Endothelial cell of umbilical vein (primary cell): ENCODE results near the gene TCP11L2. TPM values are rescaled to one million over a fixed set of nuclear protein-coding genes. Genes with fewer than 3 reads are reported as not detected.

Experiments
- BruUV-seq: library from RNA; stranded (reverse); fragments of 400-500 nt; replicated peaks from 2 replicates; lab custom pipeline; 2021; lab: Mats Ljungman, UMichigan
- CTCF ChIA-PET: fragments of 300-600, 350-600 bp; sonication (Branson Sonifier 250); formaldehyde crosslinking; loops from one replicate; lab custom pipeline; 2021; ENCODE audit warnings: antibody characterized with exemption, inconsistent platforms; lab: Charles Lee
- POLR2A ChIA-PET: fragments of 300-600, 350-600 bp; sonication (Branson Sonifier 250); formaldehyde crosslinking; loops from one replicate; lab custom pipeline; 2021; ENCODE audit warnings: antibody characterized with exemption, inconsistent platforms; lab: Charles Lee
- DNase-seq: peaks from one replicate; pipeline ENCODE4 v3.0.0-alpha.2; 2011; ENCODE audit warnings: low read depth, low spot score
- FAIRE-seq: peaks from 2 replicates; lab custom pipeline; 2011; peaks lifted over from hg19 to GRCh38; lab: Jason Lieb, UNC
- H2AFZ ChIP-seq: 2 replicates; pipeline ENCODE4 v1.6.0; 2012; ENCODE audit warnings: low read depth, low read length, control low read depth, inconsistent platforms
- H3K27ac ChIP-seq: 2 replicates; pipeline ENCODE4 v1.5.1; 2011; ENCODE audit warnings: low read depth, mild to moderate bottlenecking, control low read depth, low read length, moderate library complexity; ENCODE audit not compliant: insufficient read depth
- H3K27me3 ChIP-seq, 2 experiments: 2 replicates each; pipeline versions ENCODE4 v1.6.0 to v1.6.1; 2011; ENCODE audit warnings: low read length in 2 of 2, mixed read lengths in 1 of 2; ENCODE audit not compliant: control insufficient read depth in 2 of 2, insufficient read depth in 2 of 2
- H3K36me3 ChIP-seq, 2 experiments: 2 replicates in 1 of 2; 3 replicates in 1 of 2; pipeline ENCODE4 v1.5.1; 2011; ENCODE audit warnings: low read length in 2 of 2, mild to moderate bottlenecking in 1 of 2, moderate library complexity in 1 of 2; ENCODE audit not compliant: control insufficient read depth in 2 of 2, insufficient read depth in 2 of 2; ENCODE audit errors: extremely low read depth in 1 of 2
- H3K4me1 ChIP-seq: 3 replicates; pipeline ENCODE4 v1.5.1; 2011; ENCODE audit warnings: mild to moderate bottlenecking, low read length; ENCODE audit not compliant: control insufficient read depth, insufficient read depth; ENCODE audit errors: extremely low read depth
- H3K4me2 ChIP-seq: 2 replicates; pipeline ENCODE4 v1.6.1; 2011; ENCODE audit warnings: low read length, control low read depth, mixed read lengths; ENCODE audit not compliant: insufficient read depth
- H3K4me3 ChIP-seq, 3 experiments: fragments of 200-600 bp in 1 of 3; sonication (generic), shearing (Covaris generic) in 1 of 3; replicated peaks in 1 of 3; 2 replicates each; pipeline ENCODE4 v1.5.1; 2011 to 2016; ENCODE audit warnings: control low read depth in 3 of 3, low read length in 3 of 3, mild to moderate bottlenecking in 2 of 3, inconsistent platforms in 1 of 3, low read depth in 1 of 3, moderate library complexity in 1 of 3; ENCODE audit not compliant: insufficient read depth in 1 of 3
- H3K79me2 ChIP-seq: 2 replicates; pipeline ENCODE4 v1.6.0; 2012; ENCODE audit warnings: low read length, inconsistent platforms; ENCODE audit not compliant: control insufficient read depth, insufficient read depth
- H3K9ac ChIP-seq: replicated peaks from 2 replicates; pipeline ENCODE3; 2011; ENCODE audit warnings: low read length, control low read depth; ENCODE audit not compliant: insufficient read depth; ENCODE audit errors: extremely low read depth
- H3K9me1 ChIP-seq: replicated peaks from 3 replicates; pipeline ENCODE4 v1.6.0; 2011; ENCODE audit warnings: mild to moderate bottlenecking, low read length; ENCODE audit not compliant: control insufficient read depth, insufficient read depth; ENCODE audit errors: extremely low read depth
- H3K9me3 ChIP-seq: replicated peaks from 2 replicates; pipeline ENCODE4 v1.5.1; 2012; ENCODE audit warnings: low read length, inconsistent platforms; ENCODE audit not compliant: control insufficient read depth, insufficient read depth
- H4K20me1 ChIP-seq: replicated peaks from 2 replicates; pipeline ENCODE3; 2011; ENCODE audit warnings: mild to moderate bottlenecking, low read length; ENCODE audit not compliant: control insufficient read depth, insufficient read depth; ENCODE audit errors: extremely low read depth
- EZH2 ChIP-seq: IDR thresholded peaks from 2 replicates; pipeline ENCODE4 v1.6.1; 2012; ENCODE audit warnings: borderline replicate concordance, low read depth, mild to moderate bottlenecking, moderate library complexity, low read length, inconsistent platforms; ENCODE audit not compliant: severe bottlenecking
- FOS ChIP-seq: IDR thresholded peaks from 2 replicates; pipeline ENCODE4 v1.6.1; 2011; ENCODE audit warnings: mild to moderate bottlenecking, low read length, moderate library complexity, borderline replicate concordance; ENCODE audit not compliant: insufficient read depth
- GATA2 ChIP-seq: IDR thresholded peaks from 2 replicates; pipeline ENCODE4 v1.7.0; 2011; ENCODE audit warnings: low read depth, mild to moderate bottlenecking, moderate library complexity, mixed read lengths, low read length; ENCODE audit not compliant: insufficient read length, insufficient read depth
- JUN ChIP-seq: IDR thresholded peaks from 2 replicates; pipeline ENCODE4 v1.6.1; 2011; ENCODE audit warnings: borderline replicate concordance, low read depth; ENCODE audit not compliant: insufficient read length, insufficient read depth
- MYC ChIP-seq: IDR thresholded peaks from one replicate; pipeline ENCODE4 v1.6.1; 2011; ENCODE audit warnings: mild to moderate bottlenecking, low read depth, low read length
- POLR2A ChIP-seq: IDR thresholded peaks from 2 replicates; pipeline ENCODE4 v1.6.1; 2012; ENCODE audit warnings: low read depth, mild to moderate bottlenecking, control low read depth, low read length
- POLR2AphosphoS5 ChIP-seq: IDR thresholded peaks from 2 replicates; pipeline ENCODE4 v1.6.1; 2012; ENCODE audit warnings: low read depth, mild to moderate bottlenecking, control low read depth, low read length, moderate library complexity; ENCODE audit not compliant: insufficient read depth
- dilution Hi-C: fragments of 300-500 bp; cut with MboI; formaldehyde crosslinking; loops from one replicate; pipeline ENCODE4 v1.15.0; 2019; ENCODE audit warnings: low sequenced_read_pairs; ENCODE audit not compliant: extremely low pct_ligation_motif_present
- intact Hi-C: fragments of 100-400 bp; cut with micrococcal nuclease; formaldehyde crosslinking; loops from one replicate; pipeline ENCODE4 v1.10.0; 2022
- polyA plus RNA-seq, 4 experiments: library from polyadenylated mRNA; depleted of rRNA in 3 of 4; stranded (reverse) in 3 of 4; unstranded in 1 of 4; fragments of >200 nt; gene quantifications; 2 replicates each; pipeline versions ENCODE4 v1.2.1 to v1.2.3, GENCODE V29; 2011 to 2012; ENCODE audit warnings: missing spikeins in 1 of 4
- total RNA-seq: library from RNA; stranded (reverse); gene quantifications from 2 replicates; pipeline ENCODE4 v1.2.3, GENCODE V29; 2021
- TF ChIP-seq, protein P1 (sequence below): IDR thresholded peaks from 2 replicates; pipeline ENCODE4 v1.6.1; 2011; ENCODE audit not compliant: insufficient read depth, insufficient read length
- TF ChIP-seq, protein P2 (sequence below), 2 donors: IDR thresholded peaks; 1 replicate in 1 of 2; 2 replicates in 1 of 2; pipeline ENCODE4 v1.5.1; 2011; ENCODE audit warnings: low read length in 2 of 2, mild to moderate bottlenecking in 2 of 2, moderate library complexity in 2 of 2, control low read depth in 1 of 2, inconsistent platforms in 1 of 2, low read depth in 1 of 2; ENCODE audit not compliant: insufficient read depth in 1 of 2; ENCODE audit errors: extremely low read depth in 1 of 2

The TCP11L2 gene
- total and polyA plus RNA-seq, 2 donors (not counting 3 experiments of a cell fraction or from before 2014, with no cell fraction given) = 6.0 to 18.7 TPM

DNA sequence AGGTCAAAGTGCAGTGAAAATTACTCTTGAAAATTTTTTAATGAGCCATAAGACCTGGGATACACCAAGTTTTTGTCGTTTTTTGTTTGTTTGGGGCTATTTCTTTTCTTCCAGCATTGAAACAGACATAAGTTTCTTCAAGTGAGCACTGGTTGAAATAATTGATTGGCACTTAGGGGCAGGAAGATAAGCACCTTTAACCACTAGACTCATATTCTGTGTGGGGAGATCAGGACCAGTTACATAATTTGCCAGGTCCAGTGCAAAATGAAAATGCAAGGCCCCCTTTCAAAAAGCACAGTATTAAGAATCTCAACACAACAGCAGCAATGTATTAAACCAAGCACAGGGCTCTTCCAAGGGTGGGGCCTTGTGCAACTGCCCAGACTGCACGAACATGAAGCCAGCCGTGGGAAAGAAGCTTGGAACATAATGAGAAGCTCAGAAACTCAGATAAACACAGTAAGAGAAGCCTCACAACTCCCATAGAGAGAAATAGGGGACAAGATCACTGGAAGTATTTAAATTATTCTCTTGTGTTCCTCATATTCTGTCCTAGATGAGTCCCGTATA is 3.2 kb upstream of the TCP11L2 start:
- dilution Hi-C loops (no loop called here), intact Hi-C loops (no loop called here)
- H3K27me3 ChIP-seq = no peaks in the 10 kb centered on the region
- H3K4me1 ChIP-seq = peaks cover 14% of the 10 kb centered on the region
- no peak for DNase-seq
- no peak overlapping the region for H3K27ac ChIP-seq
- H2AFZ ChIP-seq = no peak overlapping the region
- no peaks in the 10 kb centered on the region for H3K9me3 ChIP-seq
- no peaks in the 10 kb centered on the region for H3K36me3 ChIP-seq
- no peaks in the 10 kb centered on the region for H3K9me1 ChIP-seq
- H3K4me3 ChIP-seq = no peak overlapping the region
- no peaks in the 10 kb centered on the region for H4K20me1 ChIP-seq
- POLR2A ChIA-PET = no interaction called here
- FAIRE-seq = no peak
- TF ChIP-seq, protein P1, sequence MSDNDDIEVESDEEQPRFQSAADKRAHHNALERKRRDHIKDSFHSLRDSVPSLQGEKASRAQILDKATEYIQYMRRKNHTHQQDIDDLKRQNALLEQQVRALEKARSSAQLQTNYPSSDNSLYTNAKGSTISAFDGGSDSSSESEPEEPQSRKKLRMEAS = no peak
- TF ChIP-seq GATA2 (no peak), POLR2A (no peak), JUN (no peak), MYC (no peak), POLR2AphosphoS5 (no peak), EZH2 (no peak), FOS (no peak)
- TF ChIP-seq, protein P2, sequence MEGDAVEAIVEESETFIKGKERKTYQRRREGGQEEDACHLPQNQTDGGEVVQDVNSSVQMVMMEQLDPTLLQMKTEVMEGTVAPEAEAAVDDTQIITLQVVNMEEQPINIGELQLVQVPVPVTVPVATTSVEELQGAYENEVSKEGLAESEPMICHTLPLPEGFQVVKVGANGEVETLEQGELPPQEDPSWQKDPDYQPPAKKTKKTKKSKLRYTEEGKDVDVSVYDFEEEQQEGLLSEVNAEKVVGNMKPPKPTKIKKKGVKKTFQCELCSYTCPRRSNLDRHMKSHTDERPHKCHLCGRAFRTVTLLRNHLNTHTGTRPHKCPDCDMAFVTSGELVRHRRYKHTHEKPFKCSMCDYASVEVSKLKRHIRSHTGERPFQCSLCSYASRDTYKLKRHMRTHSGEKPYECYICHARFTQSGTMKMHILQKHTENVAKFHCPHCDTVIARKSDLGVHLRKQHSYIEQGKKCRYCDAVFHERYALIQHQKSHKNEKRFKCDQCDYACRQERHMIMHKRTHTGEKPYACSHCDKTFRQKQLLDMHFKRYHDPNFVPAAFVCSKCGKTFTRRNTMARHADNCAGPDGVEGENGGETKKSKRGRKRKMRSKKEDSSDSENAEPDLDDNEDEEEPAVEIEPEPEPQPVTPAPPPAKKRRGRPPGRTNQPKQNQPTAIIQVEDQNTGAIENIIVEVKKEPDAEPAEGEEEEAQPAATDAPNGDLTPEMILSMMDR (IDR thresholded peaks at IDR 0.05; ENCODE audit: extremely low read depth in 1 of 2, insufficient read depth in 1 of 2, low read depth in 1 of 2, low read length in 2 of 2) = no peak
- H3K9ac ChIP-seq = no peak overlapping the region
- CTCF ChIA-PET = interaction anchor here (0.8 kb wide), 1 partner anchor 17 kb away, joined by 3 read pairs; no protein-coding TSS in a partner anchor
- no peaks in the 10 kb centered on the region for H3K79me2 ChIP-seq
- no TSS peak for BruUV-seq
- H3K4me2 ChIP-seq = no peak overlapping the region
